ENCODE results near the gene UGT1A4.

Gene UGT1A4

DNA sequence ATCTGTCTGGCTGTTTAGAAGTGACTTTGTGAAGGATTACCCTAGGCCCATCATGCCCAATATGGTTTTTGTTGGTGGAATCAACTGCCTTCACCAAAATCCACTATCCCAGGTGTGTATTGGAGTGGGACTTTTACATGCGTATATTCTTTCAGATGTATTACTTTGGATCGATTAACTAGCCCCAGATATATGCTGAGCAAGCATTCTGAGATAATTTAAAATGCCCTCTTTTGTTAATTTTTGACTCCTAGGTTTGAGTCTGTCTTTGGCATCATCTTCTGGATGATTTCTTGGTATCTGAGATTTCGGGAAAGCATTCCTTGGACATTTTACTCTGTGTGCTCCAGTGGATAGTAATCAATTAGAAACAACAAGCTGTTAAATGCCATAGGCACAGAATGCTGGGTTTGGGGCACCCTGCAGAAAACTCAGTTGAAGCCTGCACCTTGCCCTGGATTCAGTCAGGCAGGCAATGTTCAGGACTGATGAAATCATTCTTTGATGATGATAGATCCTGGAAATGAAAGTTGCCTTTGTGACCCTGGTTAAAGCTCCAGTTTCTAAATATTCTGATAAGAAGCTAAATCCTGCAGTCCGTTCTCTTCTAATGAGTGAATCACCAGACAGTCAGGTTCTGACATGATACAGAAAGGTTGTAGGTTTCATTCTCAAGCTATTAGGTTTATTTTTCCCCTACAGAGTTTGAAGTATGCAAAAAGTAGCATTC is 42.7 kb downstream of the UGT1A4 start:
- Histone ChIP-seq H3K9me3 (ENCODE audit: control insufficient read depth, low read length) (no peaks in the 10 kb centered on the region), H3K4me1 (ENCODE audit: control insufficient read depth, insufficient read depth, low read length, poor library complexity, severe bottlenecking) (no peaks in the 10 kb centered on the region), H3K27ac (ENCODE audit: insufficient read depth, low read length, poor library complexity, severe bottlenecking) (no peak overlapping the region), H3K36me3 (ENCODE audit: control insufficient read depth, insufficient read depth, low read length) (no peaks in the 10 kb centered on the region), H3K27me3 (replicated peaks; ENCODE audit: control insufficient read depth, insufficient read depth, low read length, poor library complexity, severe bottlenecking) (no peaks in the 10 kb centered on the region), H3K4me3 (ENCODE audit: insufficient read depth, low read depth, low read length, poor library complexity, severe bottlenecking) (no peak overlapping the region)
- no peak for DNase-seq

DNA sequence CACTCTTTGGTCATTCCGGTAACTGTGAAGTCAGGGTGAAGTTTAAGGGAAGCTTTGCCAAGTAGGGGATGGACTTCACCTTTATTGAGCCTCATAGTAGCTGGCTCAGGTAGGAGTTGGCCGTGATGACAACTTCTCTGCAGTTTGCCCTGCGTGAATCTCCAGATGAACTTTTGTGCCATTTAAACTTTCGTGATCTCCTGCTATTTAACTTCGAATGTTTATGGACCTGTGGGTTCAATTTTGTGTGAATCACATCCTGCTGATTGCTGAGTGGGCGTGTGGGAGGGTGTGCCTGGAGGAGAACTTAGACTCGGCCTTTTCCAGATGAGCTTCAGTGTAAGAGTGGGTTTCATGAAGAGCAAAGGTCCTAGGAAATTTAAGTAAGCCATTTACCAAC is 45.7 kb downstream of the UGT1A4 start:
- no peaks in the 10 kb centered on the region for H3K9me3 ChIP-seq (ENCODE audit: control insufficient read depth, low read length)
- no peaks in the 10 kb centered on the region for H3K27me3 ChIP-seq (replicated peaks; ENCODE audit: control insufficient read depth, insufficient read depth, low read length, poor library complexity, severe bottlenecking)
- no peak overlapping the region for H3K27ac ChIP-seq (ENCODE audit: insufficient read depth, low read length, poor library complexity, severe bottlenecking)
- no peaks in the 10 kb centered on the region for H3K36me3 ChIP-seq (ENCODE audit: control insufficient read depth, insufficient read depth, low read length)
- DNase-seq = no peak
- no peak overlapping the region for H3K4me3 ChIP-seq (ENCODE audit: insufficient read depth, low read depth, low read length, poor library complexity, severe bottlenecking)
- H3K4me1 ChIP-seq (ENCODE audit: control insufficient read depth, insufficient read depth, low read length, poor library complexity, severe bottlenecking) = no peaks in the 10 kb centered on the region

- no peaks in the 10 kb centered on the region for H3K9me3 ChIP-seq (ENCODE audit: control insufficient read depth, low read length)
- H3K4me1 ChIP-seq (ENCODE audit: control insufficient read depth, insufficient read depth, low read length, poor library complexity, severe bottlenecking) = no peaks in the 10 kb centered on the region
- H3K4me3 ChIP-seq (ENCODE audit: insufficient read depth, low read depth, low read length, poor library complexity, severe bottlenecking) = no peak overlapping the region
- H3K36me3 ChIP-seq (ENCODE audit: control insufficient read depth, insufficient read depth, low read length) = no peaks in the 10 kb centered on the region
- H3K27ac ChIP-seq (ENCODE audit: insufficient read depth, low read length, poor library complexity, severe bottlenecking) = no peak overlapping the region
- DNase-seq = no peak
- H3K27me3 ChIP-seq (replicated peaks; ENCODE audit: control insufficient read depth, insufficient read depth, low read length, poor library complexity, severe bottlenecking) = no peaks in the 10 kb centered on the region
These were observed 46.2 kb downstream of the UGT1A4 start for GRCh38 chr2:233764761-233765160.

GRCh38 chr2:233766416-233766815 is 47.9 kb downstream of the UGT1A4 start:
- no peaks in the 10 kb centered on the region for H3K36me3 ChIP-seq (ENCODE audit: control insufficient read depth, insufficient read depth, low read length)
- no peaks in the 10 kb centered on the region for H3K27me3 ChIP-seq (replicated peaks; ENCODE audit: control insufficient read depth, insufficient read depth, low read length, poor library complexity, severe bottlenecking)
- no peaks in the 10 kb centered on the region for H3K9me3 ChIP-seq (ENCODE audit: control insufficient read depth, low read length)
- no peak for DNase-seq
- no peak overlapping the region for H3K27ac ChIP-seq (ENCODE audit: insufficient read depth, low read length, poor library complexity, severe bottlenecking)
- no peaks in the 10 kb centered on the region for H3K4me1 ChIP-seq (ENCODE audit: control insufficient read depth, insufficient read depth, low read length, poor library complexity, severe bottlenecking)
- H3K4me3 ChIP-seq (ENCODE audit: insufficient read depth, low read depth, low read length, poor library complexity, severe bottlenecking) = no peak overlapping the region

GRCh38 chr2:233768076-233768475 is 49.5 kb downstream of the UGT1A4 start:
- Histone ChIP-seq H3K9me3 (ENCODE audit: control insufficient read depth, low read length) (no peaks in the 10 kb centered on the region), H3K4me1 (ENCODE audit: control insufficient read depth, insufficient read depth, low read length, poor library complexity, severe bottlenecking) (no peaks in the 10 kb centered on the region), H3K36me3 (ENCODE audit: control insufficient read depth, insufficient read depth, low read length) (no peaks in the 10 kb centered on the region), H3K27ac (ENCODE audit: insufficient read depth, low read length, poor library complexity, severe bottlenecking) (no peak overlapping the region), H3K27me3 (replicated peaks; ENCODE audit: control insufficient read depth, insufficient read depth, low read length, poor library complexity, severe bottlenecking) (no peaks in the 10 kb centered on the region), H3K4me3 (ENCODE audit: insufficient read depth, low read depth, low read length, poor library complexity, severe bottlenecking) (no peak overlapping the region)
- no peak for DNase-seq

DNA sequence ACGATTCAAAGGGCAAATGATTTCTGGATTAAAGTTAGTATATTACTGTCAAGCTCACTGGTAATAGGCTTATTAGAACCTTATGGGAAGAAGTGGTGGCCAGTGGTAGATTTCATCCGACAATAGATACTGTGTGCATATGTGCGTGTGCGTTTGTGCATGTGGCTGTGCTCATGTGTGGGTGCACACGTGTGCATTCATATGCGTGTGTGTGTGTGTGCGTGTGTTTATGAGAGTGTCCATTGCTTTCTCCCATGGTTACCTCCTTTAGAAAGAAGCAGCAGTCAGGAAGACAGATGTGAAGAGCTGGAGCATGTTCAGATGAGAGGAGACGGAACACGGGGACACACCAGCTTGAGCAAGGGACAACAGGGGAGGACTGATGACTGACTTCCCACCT is 50.7 kb downstream of the UGT1A4 start:
- no peak for DNase-seq
- no peaks in the 10 kb centered on the region for H3K4me1 ChIP-seq (ENCODE audit: control insufficient read depth, insufficient read depth, low read length, poor library complexity, severe bottlenecking)
- H3K36me3 ChIP-seq (ENCODE audit: control insufficient read depth, insufficient read depth, low read length) = no peaks in the 10 kb centered on the region
- no peak overlapping the region for H3K27ac ChIP-seq (ENCODE audit: insufficient read depth, low read length, poor library complexity, severe bottlenecking)
- H3K9me3 ChIP-seq (ENCODE audit: control insufficient read depth, low read length) = no peaks in the 10 kb centered on the region
- H3K27me3 ChIP-seq (replicated peaks; ENCODE audit: control insufficient read depth, insufficient read depth, low read length, poor library complexity, severe bottlenecking) = no peaks in the 10 kb centered on the region
- H3K4me3 ChIP-seq (ENCODE audit: insufficient read depth, low read depth, low read length, poor library complexity, severe bottlenecking) = no peak overlapping the region

DNA sequence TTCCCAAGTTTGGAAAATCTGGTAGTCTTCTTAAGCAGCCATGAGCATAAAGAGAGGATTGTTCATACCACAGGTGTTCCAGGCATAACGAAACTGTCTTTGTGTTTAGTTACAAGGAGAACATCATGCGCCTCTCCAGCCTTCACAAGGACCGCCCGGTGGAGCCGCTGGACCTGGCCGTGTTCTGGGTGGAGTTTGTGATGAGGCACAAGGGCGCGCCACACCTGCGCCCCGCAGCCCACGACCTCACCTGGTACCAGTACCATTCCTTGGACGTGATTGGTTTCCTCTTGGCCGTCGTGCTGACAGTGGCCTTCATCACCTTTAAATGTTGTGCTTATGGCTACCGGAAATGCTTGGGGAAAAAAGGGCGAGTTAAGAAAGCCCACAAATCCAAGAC is 53.6 kb downstream of the UGT1A4 start:
- no peaks in the 10 kb centered on the region for H3K27me3 ChIP-seq (replicated peaks; ENCODE audit: control insufficient read depth, insufficient read depth, low read length, poor library complexity, severe bottlenecking)
- H3K4me1 ChIP-seq (ENCODE audit: control insufficient read depth, insufficient read depth, low read length, poor library complexity, severe bottlenecking) = no peaks in the 10 kb centered on the region
- H3K4me3 ChIP-seq (ENCODE audit: insufficient read depth, low read depth, low read length, poor library complexity, severe bottlenecking) = no peak overlapping the region
- no peak for DNase-seq
- H3K9me3 ChIP-seq (ENCODE audit: control insufficient read depth, low read length) = peaks cover 3% of the 10 kb centered on the region
- no peaks in the 10 kb centered on the region for H3K36me3 ChIP-seq (ENCODE audit: control insufficient read depth, insufficient read depth, low read length)
- H3K27ac ChIP-seq (ENCODE audit: insufficient read depth, low read length, poor library complexity, severe bottlenecking) = no peak overlapping the region

- Histone ChIP-seq H3K4me3 (ENCODE audit: insufficient read depth, low read depth, low read length, poor library complexity, severe bottlenecking) (no peak overlapping the region), H3K27me3 (replicated peaks; ENCODE audit: control insufficient read depth, insufficient read depth, low read length, poor library complexity, severe bottlenecking) (no peaks in the 10 kb centered on the region), H3K9me3 (ENCODE audit: control insufficient read depth, low read length) (peaks cover 3% of the 10 kb centered on the region), H3K27ac (ENCODE audit: insufficient read depth, low read length, poor library complexity, severe bottlenecking) (no peak overlapping the region), H3K36me3 (ENCODE audit: control insufficient read depth, insufficient read depth, low read length) (no peaks in the 10 kb centered on the region), H3K4me1 (ENCODE audit: control insufficient read depth, insufficient read depth, low read length, poor library complexity, severe bottlenecking) (no peaks in the 10 kb centered on the region)
- DNase-seq = no peak
These were observed 54.0 kb downstream of the UGT1A4 start for GRCh38 chr2:233772583-233772982.

DNA sequence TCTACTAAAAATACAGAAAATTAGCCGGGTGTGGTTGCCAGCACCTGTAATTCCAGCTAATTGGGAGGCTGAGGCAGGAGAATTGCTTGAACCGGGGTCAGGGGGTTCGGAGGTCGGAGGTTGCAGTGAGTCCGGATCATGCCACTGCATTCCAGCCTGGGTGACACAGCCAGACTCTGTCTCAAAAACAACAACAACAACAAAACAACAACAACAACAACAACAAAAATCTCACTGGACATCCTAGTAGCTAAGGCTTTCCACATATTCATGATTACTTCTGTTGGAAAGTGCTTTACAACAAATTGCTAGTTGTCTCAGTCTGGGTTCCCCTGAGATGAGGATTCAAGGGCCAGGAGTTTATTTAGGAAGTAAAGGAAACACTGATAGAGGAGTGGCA is 55.3 kb downstream of the UGT1A4 start:
- peaks cover 3% of the 10 kb centered on the region for H3K9me3 ChIP-seq (ENCODE audit: control insufficient read depth, low read length)
- H3K4me3 ChIP-seq (ENCODE audit: insufficient read depth, low read depth, low read length, poor library complexity, severe bottlenecking) = no peak overlapping the region
- H3K4me1 ChIP-seq (ENCODE audit: control insufficient read depth, insufficient read depth, low read length, poor library complexity, severe bottlenecking) = no peaks in the 10 kb centered on the region
- H3K27ac ChIP-seq (ENCODE audit: insufficient read depth, low read length, poor library complexity, severe bottlenecking) = no peak overlapping the region
- DNase-seq = no peak
- no peaks in the 10 kb centered on the region for H3K36me3 ChIP-seq (ENCODE audit: control insufficient read depth, insufficient read depth, low read length)
- H3K27me3 ChIP-seq (replicated peaks; ENCODE audit: control insufficient read depth, insufficient read depth, low read length, poor library complexity, severe bottlenecking) = no peaks in the 10 kb centered on the region

DNA sequence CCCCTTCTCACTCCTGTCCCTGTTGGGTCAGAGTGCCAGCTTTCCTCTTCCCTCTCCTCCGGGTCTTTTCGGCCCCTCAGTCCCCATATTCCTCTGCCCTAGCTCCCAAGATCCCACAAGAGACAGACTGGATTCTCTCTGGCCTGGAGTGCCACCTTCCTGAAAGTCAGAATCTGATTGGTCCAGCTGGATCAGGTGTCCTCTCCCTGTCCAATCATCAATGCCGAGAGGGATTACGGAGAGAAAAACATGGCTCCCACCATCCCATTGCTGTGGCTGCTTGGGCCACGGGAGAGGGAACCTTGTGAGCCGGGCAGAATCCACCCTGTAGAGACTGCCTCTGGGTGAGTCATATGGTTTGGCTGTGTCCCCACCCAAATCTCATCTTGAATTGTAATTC is 56.9 kb downstream of the UGT1A4 start:
- Histone ChIP-seq H3K4me1 (ENCODE audit: control insufficient read depth, insufficient read depth, low read length, poor library complexity, severe bottlenecking) (no peaks in the 10 kb centered on the region), H3K36me3 (ENCODE audit: control insufficient read depth, insufficient read depth, low read length) (no peaks in the 10 kb centered on the region), H3K4me3 (ENCODE audit: insufficient read depth, low read depth, low read length, poor library complexity, severe bottlenecking) (no peak overlapping the region), H3K27me3 (replicated peaks; ENCODE audit: control insufficient read depth, insufficient read depth, low read length, poor library complexity, severe bottlenecking) (no peaks in the 10 kb centered on the region), H3K27ac (ENCODE audit: insufficient read depth, low read length, poor library complexity, severe bottlenecking) (no peak overlapping the region), H3K9me3 (ENCODE audit: control insufficient read depth, low read length) (peaks cover 3% of the 10 kb centered on the region)
- no peak for DNase-seq

Measured in effector memory CD4-positive, alpha-beta T cell (primary cell).